ENCODE measurements around the gene PRRT3. TPM values are rescaled to one million over a fixed set of nuclear protein-coding genes. Genes with fewer than 3 reads are reported as not detected.

Gene PRRT3
- total and polyA plus RNA-seq, 9 of the 15 experiments (the other 6 are each of a cell fraction or from before 2014, with no cell fraction given) = 0.06 to 1.9 (median 1.2) TPM

GRCh38 chr3:9978710-9979305 is 26.6 kb upstream of the PRRT3 start (continued):
- TF ChIP-seq DDX20 (tag; IDR thresholded peaks at IDR 0.05; ENCODE audit: low read depth) (peak; percentile 47; the same call in 1 of the 2 replicates), ZC3H11A (IDR thresholded peaks at IDR 0.05; ENCODE audit: low read depth, low read length) (no peak), PYGO2 (tag; IDR thresholded peaks at IDR 0.05) (0 out of 2 replicates have a peak, but pooled peaks have one; percentile 47), TCF3 (CRISPR knock-in tag; IDR thresholded peaks at IDR 0.05) (peak; percentile 96), ZBTB2 (IDR thresholded peaks at IDR 0.05) (peak; percentile 20; the same call in 1 of the 2 replicates), SPI1 (IDR thresholded peaks at IDR 0.05; ENCODE audit: borderline replicate concordance, low read depth, low read length) (no peak), MAX (CRISPR knock-in tag; IDR thresholded peaks at IDR 0.05) (peak; percentile 39; the same call in 1 of the 2 replicates), PRMT5 (CRISPR knock-in tag; IDR thresholded peaks at IDR 0.05) (no peak), FOXK2 (conservative IDR thresholded peaks at IDR 0.05 in 1 of 2, IDR thresholded peaks at IDR 0.05 in 1 of 2; ENCODE audit: low read depth in 2 of 2) (peak; percentile 18 to 60; a peak in 2 of 4 replicates), MIER1 (IDR thresholded peaks at IDR 0.05; ENCODE audit: low read depth) (no peak), ZNF444 (CRISPR knock-in tag; IDR thresholded peaks at IDR 0.05) (peak; percentile 66; the same call in 1 of the 2 replicates), SAFB (IDR thresholded peaks at IDR 0.05; ENCODE audit: borderline replicate concordance, low read depth, low read length) (no peak), TBL1XR1 (IDR thresholded peaks at IDR 0.05; ENCODE audit: low read length in 2 of 2) (peak in 1 of 2 experiments; percentile 89; a peak in 2 of 4 replicates), MAFG (tag; conservative IDR thresholded peaks at IDR 0.05) (0 out of 2 replicates have a peak, but pooled peaks have one; percentile 23), ASH1L (IDR thresholded peaks at IDR 0.05; ENCODE audit: borderline replicate concordance, low read depth, partially characterized antibody) (no peak), CEBPB (tag; IDR thresholded peaks at IDR 0.05) (no peak), ZNF395 (CRISPR knock-in tag; IDR thresholded peaks at IDR 0.05) (peak; percentile 72; the same call in 1 of the 2 replicates), MYNN (IDR thresholded peaks at IDR 0.05) (peak; percentile 69; the same call in 1 of the 2 replicates), MYNN (CRISPR knock-in tag; IDR thresholded peaks at IDR 0.05) (no peak), ETV6 (IDR thresholded peaks at IDR 0.05; ENCODE audit: borderline replicate concordance in 1 of 2, low read depth in 2 of 2, low read length in 1 of 2) (no peak), ETV6 (CRISPR knock-in tag; IDR thresholded peaks at IDR 0.05; ENCODE audit: borderline replicate concordance) (no peak), POLR2G (IDR thresholded peaks at IDR 0.05; ENCODE audit: low read depth, low read length) (no peak), SOX6 (IDR thresholded peaks at IDR 0.05) (peak; percentile 87)

Data from K562 (cell line).